HEK293 (cell line): ENCODE results near the gene TMEM45B.

Experiments
- ATF2 ChIP-seq: fragments of 450-650 bp; formaldehyde crosslinking; IDR thresholded peaks from 2 replicates; pipeline ENCODE4 v1.5.1; 2016; ENCODE audit warnings: missing biosample characterization, missing genetic modification characterization, low read depth
- CTCF ChIP-seq: fragments of 450-650 bp; formaldehyde crosslinking; IDR thresholded peaks from 2 replicates; pipeline ENCODE4 v1.5.1; 2016; ENCODE audit warnings: missing biosample characterization, missing genetic modification characterization
- PRDM6 ChIP-seq: fragments of 450-650 bp; formaldehyde crosslinking; IDR thresholded peaks from 2 replicates; pipeline ENCODE4 v1.5.1; 2017; ENCODE audit warnings: missing biosample characterization, missing genetic modification characterization
- ZFP37 ChIP-seq: fragments of 450-650 bp; formaldehyde crosslinking; IDR thresholded peaks from 2 replicates; pipeline ENCODE4 v1.5.1; 2016; ENCODE audit warnings: missing biosample characterization, missing genetic modification characterization
- ZNF19 ChIP-seq: fragments of 450-650 bp; formaldehyde crosslinking; IDR thresholded peaks from 2 replicates; pipeline ENCODE4; 2016; ENCODE audit warnings: missing biosample characterization, missing genetic modification characterization, low read depth
- ZNF202 ChIP-seq: fragments of 450-650 bp; formaldehyde crosslinking; IDR thresholded peaks from 2 replicates; pipeline ENCODE4 v1.5.1; 2016; ENCODE audit warnings: missing biosample characterization, missing genetic modification characterization, borderline replicate concordance
- ZNF324 ChIP-seq: fragments of 450-650 bp; formaldehyde crosslinking; IDR thresholded peaks from 2 replicates; pipeline ENCODE4 v1.5.1; 2016; ENCODE audit warnings: missing biosample characterization, missing genetic modification characterization
- ZNF362 ChIP-seq: fragments of 450-650 bp; formaldehyde crosslinking; IDR thresholded peaks from 2 replicates; pipeline ENCODE4 v1.5.1; 2016; ENCODE audit warnings: missing biosample characterization, missing genetic modification characterization
- ZNF398 ChIP-seq: fragments of 450-650 bp; formaldehyde crosslinking; IDR thresholded peaks from 2 replicates; pipeline ENCODE4 v1.5.1; 2017; ENCODE audit warnings: missing biosample characterization, missing genetic modification characterization
- ZNF518A ChIP-seq: fragments of 450-650 bp; formaldehyde crosslinking; conservative IDR thresholded peaks from 2 replicates; pipeline ENCODE4 v1.5.1; 2016; ENCODE audit warnings: low read depth, missing biosample characterization, missing genetic modification characterization
- ZNF660 ChIP-seq: fragments of 450-650 bp; IDR thresholded peaks from 2 replicates; pipeline ENCODE4 v1.5.1; 2018; ENCODE audit warnings: missing biosample characterization, mild to moderate bottlenecking, missing genetic modification characterization
- ZNF677 ChIP-seq: fragments of 450-650 bp; IDR thresholded peaks from 2 replicates; pipeline ENCODE4 v1.5.0; 2018; ENCODE audit warnings: missing biosample characterization, mild to moderate bottlenecking, missing genetic modification characterization, moderate library complexity

GRCh38 chr11:129885381-129885780 is 69.7 kb downstream of the TMEM45B start:
- TF ChIP-seq CTCF (tag by site-specific recombination) (no peak), ZNF324 (no peak), ZFP37 (tag by site-specific recombination) (no peak), ZNF202 (no peak), ATF2 (tag by site-specific recombination) (no peak), ZNF398 (tag by site-specific recombination) (no peak), ZNF660 (no peak), ZNF362 (tag by site-specific recombination) (no peak), ZNF19 (tag by site-specific recombination) (no peak), ZNF677 (tag by site-specific recombination) (no peak), PRDM6 (tag by site-specific recombination) (no peak), ZNF518A (tag by site-specific recombination) (no peak)
